CD4-positive, alpha-beta T cell treated with Interleukin-6 for 4 hours (primary cell): Measurements from ENCODE around the gene RPL18.
"Not testable (repeated sequence)": the region's sequence is repeated elsewhere in the genome, so short reads cannot be mapped to it uniquely, and the experiment has no call there.

ENCODE experiments used
- DNase-seq: peaks from one replicate; pipeline ENCODE4 v3.0.0-alpha.2; 2020; ENCODE audit warnings: mixed read lengths

Gene RPL18

DNA sequence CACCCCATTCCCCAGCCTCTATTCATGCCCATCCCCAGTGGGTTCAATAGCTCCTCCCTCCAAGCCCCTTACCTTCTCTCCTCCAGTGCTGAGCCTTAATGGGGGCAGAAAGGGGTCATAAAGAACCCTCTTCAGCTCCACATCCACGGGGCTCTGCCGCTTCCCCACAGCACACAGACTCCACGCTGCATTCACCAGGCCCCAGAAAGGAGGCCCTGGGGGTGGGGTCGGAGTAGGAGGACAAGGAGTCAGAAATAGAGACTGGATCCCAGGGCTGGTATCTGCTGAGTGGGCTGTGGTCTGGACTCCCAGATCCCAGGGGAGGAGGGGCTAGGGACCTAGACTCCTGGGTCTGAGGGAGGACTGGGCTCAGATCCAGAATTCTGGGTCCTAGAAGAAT lies 25.4 kb upstream of the RPL18 start:
- DNase-seq, result no peak

DNA sequence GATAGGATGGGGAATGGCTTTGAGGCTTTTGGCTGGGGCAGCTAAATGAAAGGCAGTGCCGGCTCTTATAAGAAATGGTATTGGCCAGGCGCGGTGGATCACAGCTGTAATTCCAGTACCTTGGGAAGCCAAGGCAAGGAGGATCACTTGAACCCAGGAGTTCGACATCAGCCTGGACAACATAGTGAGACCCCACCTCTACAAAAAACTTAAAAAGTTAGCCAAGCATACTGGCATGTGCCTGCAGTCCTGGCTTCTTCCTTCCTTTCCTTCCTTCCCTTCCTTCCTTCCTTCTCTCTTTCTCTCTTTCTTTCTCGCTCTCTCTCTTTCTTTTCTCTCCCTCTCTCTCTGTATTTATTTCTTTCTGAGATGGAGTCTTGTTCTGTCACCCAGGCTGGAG lies 23.9 kb upstream of the RPL18 start:
- DNase-seq, result no peak

DNA sequence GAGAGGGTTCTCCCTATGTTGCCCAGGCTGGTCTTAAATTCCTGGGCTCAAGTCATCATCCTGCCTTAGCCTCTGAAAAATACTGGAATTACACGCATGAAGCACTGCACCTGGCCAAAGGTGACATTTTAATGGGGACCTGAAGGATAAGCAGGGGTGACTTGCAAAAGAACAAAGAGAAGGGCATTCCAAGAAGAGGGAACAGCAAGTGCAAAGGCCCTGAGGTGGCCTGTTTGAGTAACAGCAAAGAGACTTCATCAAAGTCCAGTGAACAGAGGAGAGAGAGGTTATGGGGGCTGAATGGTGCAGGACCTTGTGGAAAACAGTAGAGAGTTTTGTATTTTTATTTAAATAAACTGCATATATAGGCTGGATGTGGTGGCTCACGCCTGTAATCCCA lies 22.9 kb upstream of the RPL18 start:
- no peak for DNase-seq

DNA sequence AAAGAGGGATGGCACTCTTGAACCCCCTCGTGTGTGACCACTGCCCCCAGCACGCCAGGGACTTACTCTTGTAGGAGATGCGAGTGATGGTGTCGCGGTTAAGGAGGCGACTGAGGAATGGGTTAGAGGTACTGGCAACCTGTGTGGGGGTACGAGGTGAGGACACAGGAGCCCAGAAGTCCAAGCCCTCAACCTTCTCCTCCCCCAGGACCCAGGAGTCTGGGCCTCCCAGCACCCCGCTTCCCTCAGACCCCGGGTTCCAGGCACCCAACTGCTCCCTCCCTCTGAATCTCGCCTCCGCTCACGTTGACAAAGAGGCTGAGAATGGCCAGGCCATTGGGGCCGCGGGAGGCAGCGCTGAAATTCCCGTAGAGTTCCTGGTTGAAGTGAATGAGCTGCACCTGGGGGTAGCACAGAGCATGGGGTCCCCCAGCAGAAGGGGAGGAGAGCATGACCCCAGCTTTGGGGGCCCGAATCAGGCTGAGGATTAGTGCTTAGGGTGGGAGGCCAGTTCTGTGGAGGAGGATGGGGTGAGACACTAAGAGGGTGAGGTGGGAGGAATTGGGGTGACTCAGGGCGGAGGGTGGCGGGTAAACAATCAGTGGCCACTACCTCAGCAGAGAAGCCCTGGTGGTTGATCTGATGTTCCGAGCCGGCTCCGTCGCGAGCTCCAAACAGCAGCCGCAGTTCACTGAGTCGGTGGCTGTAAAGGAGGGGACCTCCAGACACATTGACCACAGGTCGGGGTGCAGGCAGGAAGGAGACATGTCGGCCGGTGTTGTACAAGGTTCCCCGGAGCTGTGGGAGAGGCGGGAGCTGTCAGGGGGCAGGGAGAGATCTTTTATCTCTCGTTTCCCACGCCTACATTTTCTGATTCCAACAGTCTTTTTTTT lies 20.8 kb upstream of the RPL18 start:
- DNase-seq, result peak; percentile 45

DNA sequence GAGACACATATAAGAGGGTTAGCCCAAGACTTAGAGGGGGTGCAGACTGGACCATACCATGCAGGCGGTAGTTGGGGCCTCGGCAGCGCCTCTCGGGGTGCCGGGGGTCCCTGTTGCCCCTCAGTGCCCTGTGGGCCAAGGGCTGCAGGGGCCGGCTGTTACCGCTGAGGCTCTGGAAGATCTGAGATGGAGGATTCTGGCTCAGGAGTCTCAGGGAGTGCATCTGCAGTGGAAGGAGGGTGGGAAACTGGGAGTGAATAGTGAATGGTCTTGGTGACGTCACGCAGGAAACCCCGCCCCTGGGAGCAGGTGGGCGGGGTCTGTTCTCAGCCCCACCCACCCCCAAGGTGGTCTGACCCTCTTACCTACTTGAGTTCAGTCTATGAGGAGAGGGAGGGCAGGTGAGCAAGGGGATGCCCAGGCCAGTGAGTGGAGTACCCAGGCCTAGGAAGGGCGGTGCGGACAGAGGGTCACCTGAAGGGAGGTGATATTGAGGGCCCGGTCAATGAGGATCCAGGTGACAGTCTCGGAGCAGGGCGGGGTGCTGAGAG lies 19.9 kb upstream of the RPL18 start:
- DNase-seq, result no peak

DNA sequence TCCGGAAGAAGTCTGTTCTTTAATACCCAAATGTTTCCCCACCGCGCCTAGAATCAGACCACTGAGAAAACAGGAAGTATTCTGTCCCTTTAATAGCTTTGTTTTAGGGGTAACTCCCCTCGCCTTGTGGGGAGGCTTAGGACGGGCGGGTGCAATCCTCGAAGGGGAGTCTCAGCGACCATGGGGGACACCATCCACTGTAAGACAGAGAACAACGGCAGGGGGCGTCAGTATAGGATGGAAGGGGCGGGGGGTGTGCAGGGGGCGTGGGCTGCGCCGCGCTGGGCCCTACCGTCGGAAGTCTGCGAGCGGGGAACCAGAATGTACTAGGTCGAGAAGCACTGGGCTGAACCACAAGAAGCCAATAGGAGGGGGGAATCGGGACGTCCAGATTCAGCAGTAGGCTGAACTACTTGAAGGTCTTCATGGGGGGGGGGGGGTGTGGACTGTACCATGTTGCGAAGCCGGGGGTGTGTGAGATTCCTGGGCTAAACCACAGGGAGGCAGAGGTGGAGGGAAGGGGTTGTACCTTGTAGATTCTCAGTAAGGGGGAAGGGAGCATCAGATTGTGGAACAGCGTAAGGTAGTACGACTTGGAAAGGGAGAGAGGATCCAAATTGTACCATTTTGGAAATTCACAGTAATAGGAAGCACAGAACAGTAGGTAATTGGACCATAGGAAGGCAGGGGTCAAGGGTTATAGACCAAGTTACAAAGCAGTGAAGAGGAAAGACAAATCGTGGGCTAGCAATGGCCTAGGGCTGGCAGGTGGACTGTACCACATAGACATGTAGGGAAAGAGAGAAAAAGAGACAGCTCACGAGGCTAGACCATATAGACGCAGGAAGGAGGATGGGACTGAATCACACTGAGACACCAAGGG lies 19.2 kb upstream of the RPL18 start:
- DNase-seq, result peak; percentile 87

DNA sequence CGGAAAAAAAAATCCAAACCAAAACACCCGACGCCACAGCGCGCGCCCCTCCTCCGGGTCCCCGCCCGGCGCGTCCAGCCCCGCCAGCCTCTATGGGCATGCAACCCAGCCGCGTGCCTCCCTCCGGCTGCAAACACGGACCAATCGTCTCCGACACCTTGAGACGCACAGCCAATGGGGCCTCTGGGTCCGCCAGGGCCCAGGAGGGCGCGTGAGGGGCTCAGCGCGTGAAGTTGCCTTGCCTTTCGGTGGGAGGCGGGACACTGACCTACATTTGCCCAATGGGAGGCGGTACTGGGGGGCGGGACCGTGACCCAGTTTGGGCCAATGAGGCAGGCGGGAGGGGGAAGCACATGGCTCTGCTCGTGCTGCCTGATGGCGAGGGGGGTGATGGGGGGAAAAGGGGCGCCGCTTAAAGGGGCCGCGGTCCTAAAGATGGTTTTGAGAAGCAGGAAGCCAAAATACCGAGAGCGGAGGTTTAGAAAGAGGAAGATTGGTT lies 18.5 kb upstream of the RPL18 start:
- DNase-seq, result peak; percentile 100

DNA sequence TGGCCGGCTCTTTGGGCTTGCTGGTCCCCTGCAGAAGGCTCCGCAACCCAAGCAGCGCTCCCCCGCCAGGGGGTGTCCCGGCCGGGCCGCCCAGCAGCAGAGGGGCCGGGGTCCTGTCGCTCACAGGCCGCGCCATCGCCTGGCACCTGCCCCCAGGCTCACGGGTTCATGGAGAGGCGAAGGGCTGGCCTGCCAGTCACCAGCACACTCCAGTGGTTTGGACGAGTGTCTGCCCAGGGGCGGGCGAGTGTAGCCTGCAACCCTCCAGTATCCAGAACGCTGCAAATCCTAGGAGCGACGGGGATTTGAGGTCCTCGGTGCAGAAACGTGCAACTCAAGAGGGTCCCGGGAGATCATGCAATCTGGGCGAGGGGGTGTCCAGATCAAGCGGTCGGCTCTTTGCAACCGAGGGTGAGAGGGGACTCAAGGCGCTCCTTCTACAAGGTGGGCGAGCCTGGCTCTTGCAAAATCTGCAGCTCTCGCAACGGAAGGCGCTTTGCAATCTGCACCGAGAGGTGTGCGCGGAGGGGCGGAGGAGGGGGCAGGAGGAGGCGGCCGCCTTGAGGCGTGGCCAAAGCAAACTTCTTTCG lies 18.0 kb upstream of the RPL18 start, which contains the start of gene DBP:
TSS of gene DBP (minus strand) at position 521 of the 590 bp plus-strand sequence. CDS start at position 136, 385 bp downstream.
- peak; percentile 46 for DNase-seq

DNA sequence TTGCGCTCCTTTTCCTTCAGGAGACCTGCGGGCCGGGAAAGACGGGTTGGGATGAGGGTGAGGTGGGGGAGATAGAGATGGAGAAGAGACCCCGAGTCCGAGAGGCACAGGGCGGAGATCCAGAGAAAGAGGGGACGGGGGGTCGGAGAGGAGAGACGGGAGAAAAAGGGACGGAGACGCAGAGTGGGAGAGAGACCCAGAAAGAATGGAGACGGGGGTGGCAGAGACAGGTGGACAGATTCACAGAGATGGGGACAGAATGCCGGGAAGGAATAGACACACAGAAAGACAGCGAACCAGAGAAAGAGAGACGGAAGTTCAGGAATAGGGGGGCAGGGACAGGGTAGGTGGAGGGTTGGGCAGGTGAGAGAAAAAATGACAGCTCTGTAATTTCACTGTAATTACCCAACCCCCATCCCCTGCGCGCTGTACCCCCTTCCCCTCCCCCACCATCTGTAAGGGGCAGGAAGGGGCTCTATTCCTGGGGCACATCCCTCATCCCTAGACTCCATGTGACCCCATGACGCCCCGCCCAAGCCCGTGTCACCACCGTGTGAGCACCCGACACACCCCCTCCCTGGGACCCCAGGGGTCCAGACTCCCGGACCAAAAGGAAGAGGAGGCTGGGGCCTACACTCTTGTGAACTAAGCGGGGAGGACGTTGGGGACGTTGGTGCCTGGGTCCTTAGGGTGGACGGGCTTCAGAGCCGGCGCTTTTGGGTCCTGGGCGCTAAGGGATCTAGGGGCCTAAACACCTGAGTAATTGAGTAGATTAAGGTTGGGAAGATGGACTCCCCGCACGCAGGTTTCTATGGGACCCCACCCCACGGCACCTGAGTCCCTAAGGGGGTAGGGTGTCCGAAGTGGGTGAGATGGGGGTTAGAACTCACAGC lies 17.2 kb upstream of the RPL18 start:
- peak; percentile 50 for DNase-seq

DNA sequence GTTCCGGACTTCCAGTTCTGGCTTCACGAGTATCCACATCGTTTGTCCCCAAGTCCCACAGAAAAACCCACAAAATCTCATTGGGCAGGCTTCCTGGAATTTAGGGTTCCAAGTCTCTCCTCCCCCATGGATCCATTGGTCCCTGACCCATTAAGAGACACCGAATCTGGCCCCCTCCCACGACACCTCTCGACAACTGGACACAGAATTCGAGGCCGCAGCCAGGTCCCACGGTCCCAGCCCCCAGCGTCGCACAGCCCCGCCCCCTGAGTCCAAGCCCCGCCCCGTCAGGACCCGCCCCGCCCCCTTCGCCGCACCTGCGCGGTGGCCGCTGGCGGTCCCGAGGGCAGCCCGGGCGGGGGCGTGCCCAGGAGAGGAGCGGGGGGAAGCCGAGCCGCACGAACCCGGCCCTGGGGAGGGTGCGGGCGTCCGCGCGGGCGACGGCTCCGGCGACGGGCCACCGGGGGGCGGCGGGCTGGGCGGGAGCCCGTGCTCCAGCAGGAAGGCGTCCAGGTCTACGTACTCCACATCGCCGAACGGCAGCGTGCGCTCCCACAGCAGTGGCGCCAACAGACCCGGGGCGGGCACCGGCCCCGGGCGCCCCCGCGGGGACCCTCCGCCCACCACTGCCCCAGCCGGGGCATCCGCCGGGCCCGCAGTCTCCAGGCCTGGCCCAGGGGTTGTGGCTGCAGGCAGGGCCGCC lies 16.4 kb upstream of the RPL18 start:
- DNase-seq, result peak; percentile 79

DNA sequence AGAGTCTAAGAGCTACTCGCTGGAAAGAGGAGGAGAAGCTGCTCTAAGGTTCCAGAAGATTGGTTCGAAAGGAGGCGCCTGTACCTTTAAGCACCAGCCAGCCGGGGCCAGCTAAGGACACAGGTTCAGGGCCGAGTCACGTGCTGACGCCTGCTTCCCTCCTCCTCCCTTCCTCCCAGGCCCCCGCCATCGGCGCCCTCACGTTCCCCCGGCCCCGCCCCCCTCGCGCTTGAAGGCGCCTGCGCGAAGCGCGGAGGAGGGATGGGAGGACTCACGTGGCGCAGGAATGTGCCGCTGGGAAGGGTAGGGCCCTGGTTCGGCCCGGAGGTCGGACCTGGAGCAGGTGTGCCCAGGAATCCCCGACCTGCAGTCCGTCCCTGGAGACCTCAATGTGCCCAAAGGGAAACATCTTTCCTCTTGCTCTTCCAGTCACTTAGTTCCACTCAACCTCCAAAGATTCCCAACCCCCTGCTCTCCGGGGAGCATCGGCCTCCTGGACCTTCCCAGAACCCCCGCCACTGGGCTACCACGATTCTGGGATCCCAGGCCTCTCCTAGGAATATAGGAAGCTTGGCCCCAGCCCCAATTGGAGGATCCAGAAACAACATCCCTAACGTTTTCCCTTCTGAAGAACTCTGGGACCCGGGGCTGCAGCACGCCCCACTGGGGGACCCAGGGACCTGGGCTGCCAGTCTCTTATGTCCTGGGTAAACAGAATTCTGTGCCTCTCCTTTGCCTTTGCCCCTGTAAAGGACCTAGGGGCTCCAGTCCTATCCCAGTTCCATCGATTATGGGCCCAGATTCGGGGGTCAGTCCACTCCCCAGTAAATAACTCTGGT lies 15.7 kb upstream of the RPL18 start:
- DNase-seq, result peak; percentile 95

DNA sequence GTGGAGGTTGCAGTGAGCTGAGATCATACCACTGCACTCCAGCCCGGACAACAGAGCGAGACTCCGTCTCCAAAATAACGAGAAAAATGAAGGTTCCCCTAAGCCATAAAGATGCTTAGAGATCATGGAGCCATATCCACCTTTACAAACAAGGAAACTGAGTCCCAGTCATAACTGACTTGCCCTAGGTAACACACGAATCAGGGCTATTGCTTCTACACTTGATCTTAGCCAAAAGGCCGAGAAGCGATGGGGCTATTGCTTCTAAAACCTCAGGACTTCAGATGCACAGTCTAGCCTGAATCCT lies 15.0 kb upstream of the RPL18 start:
- DNase-seq, result no peak

DNA sequence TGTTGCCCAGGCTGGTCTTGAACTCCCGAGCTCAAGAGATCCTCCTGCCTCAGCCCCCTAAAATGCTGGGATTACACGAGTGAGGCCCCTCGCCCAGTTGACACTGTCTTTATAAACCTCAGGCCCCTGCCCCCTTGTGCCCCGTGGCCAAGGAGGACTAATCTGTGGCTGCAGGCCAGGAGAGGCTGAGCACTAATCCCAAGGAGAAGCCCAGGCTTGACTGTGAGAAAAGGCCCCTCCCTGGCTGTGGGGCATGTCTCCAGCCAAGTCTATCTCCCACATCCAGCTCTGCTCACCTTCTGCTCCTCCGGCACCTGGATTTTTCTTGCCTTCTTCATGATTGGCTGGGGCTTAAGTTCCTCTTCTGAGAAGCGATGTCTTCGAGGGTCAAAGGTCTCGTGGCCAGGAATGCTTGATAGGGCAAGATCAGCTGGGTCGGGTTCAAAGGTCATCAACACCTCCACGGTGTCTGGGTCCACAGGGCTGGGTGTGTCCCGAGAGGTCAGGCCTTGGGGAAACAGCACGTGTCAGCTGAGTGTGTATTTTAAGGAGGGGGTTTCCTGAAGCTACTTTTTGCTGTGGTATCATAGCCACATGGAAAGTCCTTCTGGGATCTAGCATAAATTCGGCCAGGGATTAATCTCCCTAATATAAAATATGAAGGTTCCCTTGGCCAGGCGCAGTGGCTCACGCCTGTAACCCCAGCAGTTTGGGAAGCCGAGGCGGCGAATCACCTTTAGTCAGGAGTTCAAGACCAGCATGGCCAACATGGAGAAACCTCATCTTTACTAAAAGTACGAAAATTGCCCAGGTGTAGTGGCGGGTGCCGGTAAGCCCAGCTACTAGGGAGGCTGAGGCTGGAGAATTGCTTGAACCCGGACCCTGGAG lies 14.4 kb upstream of the RPL18 start:
- no peak for DNase-seq

DNA sequence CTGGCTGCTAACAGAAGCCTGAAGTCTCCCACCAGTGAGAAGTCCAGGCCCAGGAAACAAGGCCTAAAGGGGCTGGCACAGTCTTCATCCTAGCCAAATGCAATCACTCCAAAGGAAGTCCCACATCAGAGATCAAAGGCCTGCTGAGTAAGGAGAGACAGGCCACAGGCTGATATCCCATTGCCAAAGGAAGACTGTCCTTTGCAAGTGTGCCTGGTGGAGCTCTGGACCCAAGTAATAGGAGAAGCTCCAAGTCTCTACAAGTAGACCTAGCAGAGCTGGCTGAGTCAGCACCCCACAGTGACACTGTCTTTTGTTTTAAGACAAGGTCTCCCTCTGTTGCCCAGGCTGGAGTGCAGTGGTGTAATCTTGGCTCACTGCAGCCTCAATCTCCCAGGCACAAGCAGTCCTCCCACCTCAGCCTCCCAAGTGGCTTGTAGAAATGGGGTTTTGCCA lies 13.7 kb upstream of the RPL18 start:
- DNase-seq, result peak; percentile 1

DNA sequence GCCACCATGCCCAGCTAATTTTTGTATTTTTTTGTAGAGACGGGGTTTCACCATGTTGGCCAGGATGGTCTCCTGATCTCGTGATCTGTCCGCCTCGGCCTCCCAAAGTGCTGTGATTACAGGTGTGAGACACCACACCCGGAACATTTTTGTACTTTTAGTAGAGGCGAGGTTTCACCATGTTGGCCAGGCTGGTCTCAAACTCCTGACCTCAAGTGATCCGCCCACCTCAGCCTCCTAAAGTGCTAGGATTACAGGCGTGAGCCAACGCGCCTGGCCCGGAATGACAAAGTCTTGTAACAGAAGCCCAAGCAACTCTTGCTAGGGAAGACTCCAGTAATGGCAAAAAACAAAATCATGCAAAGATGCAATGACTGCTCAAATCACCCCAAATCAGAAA lies 13.3 kb upstream of the RPL18 start:
- not testable (repeated sequence) for DNase-seq

DNA sequence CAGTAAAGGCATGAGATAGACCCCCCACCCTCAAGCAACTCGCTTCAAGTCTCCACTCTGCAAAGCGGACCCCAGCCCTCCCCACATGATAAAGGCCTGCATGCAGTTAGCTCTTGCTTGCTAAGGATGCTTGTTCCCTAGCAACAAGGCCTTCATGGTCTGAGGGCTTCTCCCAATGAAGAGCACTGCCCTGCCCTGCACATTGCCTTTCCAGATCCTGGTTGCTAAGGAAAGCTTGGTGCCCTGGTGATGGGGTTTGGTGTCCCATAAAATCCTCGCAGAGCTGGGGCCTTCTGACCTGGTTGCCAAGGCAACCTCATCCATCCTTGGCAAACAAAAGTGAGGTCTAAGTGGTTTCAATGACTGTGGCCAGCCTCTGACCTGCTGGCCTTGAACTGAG lies 12.2 kb upstream of the RPL18 start:
- no peak for DNase-seq

DNA sequence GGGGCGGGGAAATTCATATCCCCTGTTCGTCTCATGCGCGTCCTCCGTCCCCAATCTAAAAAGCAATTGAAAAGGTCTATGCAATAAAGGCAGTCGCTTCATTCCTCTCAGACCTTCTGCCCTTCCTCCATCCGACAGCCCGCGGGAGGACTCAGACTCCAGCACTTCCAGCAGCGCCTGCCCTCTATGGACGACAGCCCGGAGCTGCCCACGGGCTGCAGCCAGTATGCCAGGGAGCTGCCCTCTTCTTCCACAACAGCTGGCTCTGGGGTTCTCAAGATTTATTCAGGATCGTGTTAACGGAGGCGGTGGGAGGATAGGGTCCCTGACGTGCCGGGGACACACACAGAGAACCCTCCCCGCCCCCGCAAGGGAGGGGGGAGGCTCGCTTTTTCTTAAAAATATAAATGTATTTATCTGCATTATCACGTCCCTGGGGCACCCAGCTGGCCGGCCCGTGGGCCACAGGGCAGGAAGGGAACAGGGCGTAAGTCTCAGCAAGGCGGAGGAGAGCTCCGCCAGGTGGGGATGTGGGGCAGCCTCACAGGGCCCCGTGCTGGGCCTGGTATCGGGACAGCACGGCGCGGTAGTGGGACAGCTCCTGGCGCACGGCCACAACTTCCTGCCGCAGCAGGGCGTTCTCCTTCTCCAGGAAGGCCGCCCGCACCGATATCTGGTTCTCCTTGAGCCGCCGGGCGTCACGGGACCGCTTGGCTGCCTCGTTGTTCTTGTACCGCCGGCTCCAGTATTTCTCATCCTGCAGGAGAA lies 11.5 kb upstream of the RPL18 start:
- DNase-seq, result no peak

DNA sequence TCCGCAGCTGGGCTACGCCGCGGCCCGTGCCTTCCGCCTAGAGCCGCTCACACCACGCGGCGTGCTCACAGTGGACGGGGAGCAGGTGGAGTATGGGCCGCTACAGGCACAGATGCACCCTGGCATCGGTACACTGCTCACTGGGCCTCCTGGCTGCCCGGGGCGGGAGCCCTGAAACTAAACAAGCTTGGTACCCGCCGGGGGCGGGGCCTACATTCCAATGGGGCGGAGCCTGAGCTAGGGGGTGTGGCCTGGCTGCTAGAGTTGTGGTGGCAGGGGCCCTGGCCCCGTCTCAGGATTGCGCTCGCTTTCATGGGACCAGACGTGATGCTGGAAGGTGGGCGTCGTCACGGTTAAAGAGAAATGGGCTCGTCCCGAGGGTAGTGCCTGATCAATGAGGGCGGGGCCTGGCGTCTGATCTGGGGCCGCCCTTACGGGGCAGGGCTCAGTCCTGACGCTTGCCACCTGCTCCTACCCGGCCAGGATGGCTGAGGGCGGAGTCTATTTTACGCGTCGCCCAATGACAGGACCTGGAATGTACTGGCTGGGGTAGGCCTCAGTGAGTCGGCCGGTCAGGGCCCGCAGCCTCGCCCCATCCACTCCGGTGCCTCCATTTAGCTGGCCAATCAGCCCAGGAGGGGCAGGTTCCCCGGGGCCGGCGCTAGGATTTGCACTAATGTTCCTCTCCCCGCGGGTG lies 10.8 kb upstream of the RPL18 start:
- DNase-seq, result no peak
